IPS-NIHi7 (cell line): ENCODE measurements around the gene NAA80.

Experiments used
- DNase-seq: peaks from one replicate; pipeline ENCODE4 v3.0.0; 2012; ENCODE audit warnings: mixed read lengths; ENCODE audit errors: extremely low spot score

The NAA80 gene

GRCh38 chr3:50258979-50259378 lies 40.2 kb downstream of the NAA80 start:
- DNase-seq, result no peak

GRCh38 chr3:50258029-50258680 lies 41.0 kb downstream of the NAA80 start:
- DNase-seq, result no peak

- DNase-seq, result peak; percentile 58
These were observed 42.0 kb downstream of the NAA80 start for GRCh38 chr3:50256978-50257890.

GRCh38 chr3:50255251-50255615 lies 44.0 kb downstream of the NAA80 start:
- DNase-seq, result no peak

- no peak for DNase-seq
These were observed 44.5 kb downstream of the NAA80 start for GRCh38 chr3:50254577-50255250.

GRCh38 chr3:50251220-50251619 lies 48.0 kb downstream of the NAA80 start:
- no peak for DNase-seq

- DNase-seq, result no peak
These were observed 48.7 kb downstream of the NAA80 start for GRCh38 chr3:50250514-50250913.

- DNase-seq, result no peak
These were observed 49.7 kb downstream of the NAA80 start for GRCh38 chr3:50249457-50249856.

GRCh38 chr3:50248387-50248786 lies 50.8 kb downstream of the NAA80 start:
- no peak for DNase-seq

GRCh38 chr3:50246517-50246954 lies 52.7 kb downstream of the NAA80 start:
- no peak for DNase-seq
